Ishikawa (cell line): Measurements from ENCODE around the gene CTSZ.
A peak's percentile ranks its signal among the peaks of the same experiment; 100 is the strongest.

Experiments used
- CEBPB ChIP-seq: IDR thresholded peaks from 2 replicates; pipeline ENCODE4 v1.6.1; 2012
- CREB1 ChIP-seq: IDR thresholded peaks from 2 replicates; pipeline ENCODE4 v1.6.1; 2012; ENCODE audit warnings: low read depth
- EGR1 ChIP-seq: IDR thresholded peaks from 2 replicates; pipeline ENCODE4 v1.6.1; 2012
- EP300 ChIP-seq: IDR thresholded peaks from 2 replicates; pipeline ENCODE4 v1.6.1; 2012; ENCODE audit warnings: borderline replicate concordance
- FOXM1 ChIP-seq: IDR thresholded peaks from 2 replicates; pipeline ENCODE4 v1.6.1; 2012; ENCODE audit warnings: low read depth, borderline replicate concordance
- NFIC ChIP-seq: IDR thresholded peaks from 2 replicates; pipeline ENCODE4 v1.6.1; 2012
- RAD21 ChIP-seq: IDR thresholded peaks from 2 replicates; pipeline ENCODE4 v1.6.1; 2012; ENCODE audit warnings: low read depth
- TAF1 ChIP-seq: IDR thresholded peaks from 2 replicates; pipeline ENCODE4 v1.6.1; 2012; ENCODE audit warnings: low read depth, mild to moderate bottlenecking
- TCF12 ChIP-seq: IDR thresholded peaks from 2 replicates; pipeline ENCODE4 v1.6.1; 2012; ENCODE audit warnings: low read depth
- TEAD4 ChIP-seq: IDR thresholded peaks from 2 replicates; pipeline ENCODE4 v1.6.1; 2012
- YY1 ChIP-seq: IDR thresholded peaks from 2 replicates; pipeline ENCODE4 v1.6.1; 2012; ENCODE audit warnings: low read depth
- ZBTB7A ChIP-seq: IDR thresholded peaks from 2 replicates; pipeline ENCODE4 v1.6.1; 2012; ENCODE audit warnings: low read depth
- TF ChIP-seq, protein P1 (sequence below): IDR thresholded peaks from 2 replicates; pipeline ENCODE4 v1.6.1; 2012
- TF ChIP-seq, protein P2 (sequence below): IDR thresholded peaks from 2 replicates; pipeline ENCODE4 v1.6.1; 2012; ENCODE audit warnings: low read depth, mild to moderate bottlenecking
- TF ChIP-seq, protein P3 (sequence below): IDR thresholded peaks from 2 replicates; pipeline ENCODE4 v1.6.1; 2012

The CTSZ gene

DNA sequence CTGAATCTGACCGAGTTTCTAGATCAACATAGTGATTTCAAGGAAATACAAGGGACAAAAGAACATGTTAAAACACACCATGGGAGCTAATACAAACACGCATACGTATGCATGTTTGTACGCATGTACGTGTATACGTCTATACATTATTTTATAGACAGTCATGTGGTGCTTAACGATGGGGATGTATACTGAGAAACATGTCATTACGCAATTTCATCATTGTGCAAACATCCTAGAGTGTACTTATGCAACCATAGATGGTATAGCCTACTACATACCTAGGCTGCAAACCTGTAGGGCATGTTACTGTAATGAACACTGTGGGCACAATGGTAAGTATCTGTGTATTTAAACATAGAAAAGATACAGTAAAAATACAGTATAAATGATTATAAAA, 51.0 kb downstream of the CTSZ start:
- no peak for TF ChIP-seq CREB1
- no peak for TF ChIP-seq EP300
- TF ChIP-seq CEBPB = peak; percentile 17; the same call in 1 of the 2 replicates

DNA sequence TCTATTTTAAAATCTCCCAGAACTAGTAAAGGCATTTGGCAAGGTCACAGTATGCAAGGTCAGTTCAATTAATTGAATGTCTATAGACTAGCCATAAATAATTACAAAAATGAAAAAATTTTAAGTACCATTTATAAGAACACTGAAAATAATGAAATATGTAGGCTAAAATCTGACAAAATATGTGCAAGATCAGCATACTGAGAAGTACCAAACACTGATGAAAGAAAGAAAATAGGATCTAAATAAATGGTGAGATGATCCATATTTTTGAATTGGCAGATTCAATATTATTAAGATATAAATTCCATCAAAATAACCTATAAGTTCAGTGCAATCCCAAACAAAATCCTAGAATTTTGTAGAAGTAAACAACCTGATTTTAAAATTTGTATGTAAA, 54.0 kb downstream of the CTSZ start:
- no peak for TF ChIP-seq TAF1
- TF ChIP-seq ZBTB7A = no peak

DNA sequence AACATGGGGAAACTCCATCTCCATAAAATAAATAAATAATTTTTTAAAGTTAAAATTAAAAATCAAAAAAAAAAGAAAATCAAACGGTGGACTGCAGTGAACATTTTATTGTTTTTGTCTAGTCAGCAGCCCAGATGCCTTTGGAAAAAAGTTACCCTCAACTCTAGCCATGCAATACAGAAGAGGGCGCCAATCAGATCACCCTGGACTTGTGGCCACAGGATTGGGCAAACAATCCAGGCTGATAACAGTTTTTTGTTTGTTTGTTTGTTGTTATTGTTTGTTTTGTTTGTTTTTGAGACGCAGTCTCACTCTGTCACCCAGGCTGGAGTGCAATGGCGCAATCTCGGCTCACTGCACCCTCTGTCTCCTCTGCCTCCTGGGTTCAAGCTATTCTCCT, 56.5 kb downstream of the CTSZ start:
- TF ChIP-seq TAF1 (no peak), TCF12 (no peak), RAD21 (no peak), EP300 (no peak), FOXM1 (no peak), TEAD4 (no peak), EGR1 (no peak), YY1 (no peak), NFIC (no peak), CREB1 (no peak)
- TF ChIP-seq, protein P1, sequence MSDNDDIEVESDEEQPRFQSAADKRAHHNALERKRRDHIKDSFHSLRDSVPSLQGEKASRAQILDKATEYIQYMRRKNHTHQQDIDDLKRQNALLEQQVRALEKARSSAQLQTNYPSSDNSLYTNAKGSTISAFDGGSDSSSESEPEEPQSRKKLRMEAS = no peak
- TF ChIP-seq, protein P2, sequence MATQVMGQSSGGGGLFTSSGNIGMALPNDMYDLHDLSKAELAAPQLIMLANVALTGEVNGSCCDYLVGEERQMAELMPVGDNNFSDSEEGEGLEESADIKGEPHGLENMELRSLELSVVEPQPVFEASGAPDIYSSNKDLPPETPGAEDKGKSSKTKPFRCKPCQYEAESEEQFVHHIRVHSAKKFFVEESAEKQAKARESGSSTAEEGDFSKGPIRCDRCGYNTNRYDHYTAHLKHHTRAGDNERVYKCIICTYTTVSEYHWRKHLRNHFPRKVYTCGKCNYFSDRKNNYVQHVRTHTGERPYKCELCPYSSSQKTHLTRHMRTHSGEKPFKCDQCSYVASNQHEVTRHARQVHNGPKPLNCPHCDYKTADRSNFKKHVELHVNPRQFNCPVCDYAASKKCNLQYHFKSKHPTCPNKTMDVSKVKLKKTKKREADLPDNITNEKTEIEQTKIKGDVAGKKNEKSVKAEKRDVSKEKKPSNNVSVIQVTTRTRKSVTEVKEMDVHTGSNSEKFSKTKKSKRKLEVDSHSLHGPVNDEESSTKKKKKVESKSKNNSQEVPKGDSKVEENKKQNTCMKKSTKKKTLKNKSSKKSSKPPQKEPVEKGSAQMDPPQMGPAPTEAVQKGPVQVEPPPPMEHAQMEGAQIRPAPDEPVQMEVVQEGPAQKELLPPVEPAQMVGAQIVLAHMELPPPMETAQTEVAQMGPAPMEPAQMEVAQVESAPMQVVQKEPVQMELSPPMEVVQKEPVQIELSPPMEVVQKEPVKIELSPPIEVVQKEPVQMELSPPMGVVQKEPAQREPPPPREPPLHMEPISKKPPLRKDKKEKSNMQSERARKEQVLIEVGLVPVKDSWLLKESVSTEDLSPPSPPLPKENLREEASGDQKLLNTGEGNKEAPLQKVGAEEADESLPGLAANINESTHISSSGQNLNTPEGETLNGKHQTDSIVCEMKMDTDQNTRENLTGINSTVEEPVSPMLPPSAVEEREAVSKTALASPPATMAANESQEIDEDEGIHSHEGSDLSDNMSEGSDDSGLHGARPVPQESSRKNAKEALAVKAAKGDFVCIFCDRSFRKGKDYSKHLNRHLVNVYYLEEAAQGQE = no peak
- TF ChIP-seq, protein P3, sequence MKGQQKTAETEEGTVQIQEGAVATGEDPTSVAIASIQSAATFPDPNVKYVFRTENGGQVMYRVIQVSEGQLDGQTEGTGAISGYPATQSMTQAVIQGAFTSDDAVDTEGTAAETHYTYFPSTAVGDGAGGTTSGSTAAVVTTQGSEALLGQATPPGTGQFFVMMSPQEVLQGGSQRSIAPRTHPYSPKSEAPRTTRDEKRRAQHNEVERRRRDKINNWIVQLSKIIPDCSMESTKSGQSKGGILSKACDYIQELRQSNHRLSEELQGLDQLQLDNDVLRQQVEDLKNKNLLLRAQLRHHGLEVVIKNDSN = no peak

DNA sequence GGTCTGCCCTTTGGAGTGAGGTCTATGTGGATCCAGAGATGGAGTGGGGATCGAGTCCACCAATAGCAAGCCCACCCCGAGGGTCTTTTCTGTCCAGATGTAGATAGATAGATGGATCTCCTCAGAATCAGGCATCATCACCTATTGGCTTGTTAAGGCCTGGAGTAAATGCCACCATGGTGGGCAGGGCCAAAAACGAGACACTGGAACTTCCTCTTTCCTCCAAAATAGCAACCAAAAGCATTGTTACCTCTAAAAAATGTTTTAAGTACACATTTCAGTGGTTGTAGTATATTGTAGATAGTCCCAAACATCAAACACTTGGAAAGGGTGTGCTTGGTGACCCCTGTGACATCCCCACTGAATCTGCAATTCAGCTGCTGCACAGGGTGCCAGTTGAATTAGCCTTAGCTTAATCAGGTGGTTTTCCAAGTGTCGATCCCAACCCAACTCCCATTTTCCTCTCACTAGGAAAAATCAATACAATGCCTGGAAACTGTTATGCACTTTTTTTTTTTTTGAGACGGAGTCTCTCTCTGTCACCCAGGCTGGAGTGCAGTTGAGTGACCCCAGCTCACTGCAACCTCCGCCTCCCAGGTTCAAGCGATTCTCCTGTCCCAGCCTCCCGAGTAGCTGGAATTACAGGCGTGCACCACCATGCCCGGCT, 61.0 kb downstream of the CTSZ start:
- TF ChIP-seq TCF12 (no peak), CEBPB (no peak), TAF1 (no peak), TEAD4 (no peak), CREB1 (no peak), NFIC (no peak)
- TF ChIP-seq, protein P3 = no peak
- TF ChIP-seq, protein P1 = no peak
